B cell (primary cell): ENCODE data around the gene CNTNAP2. TPM values are rescaled to one million over a fixed set of nuclear protein-coding genes. Genes with fewer than 3 reads are reported as not detected.
"Not testable (repeated sequence)": the region's sequence is repeated elsewhere in the genome, so short reads cannot be mapped to it uniquely, and the experiment has no call there.

ENCODE experiments used
- ATAC-seq: fragments of 200-7000 bp; cut with Tn5 transposase; one replicate; pipeline ENCODE4 v1.10.0; 2021; ENCODE audit warnings: low read depth, mild to moderate bottlenecking, moderate number of reproducible peaks, moderate library complexity
- CTCF ChIA-PET: fragments of 350-600 bp; sonication (Branson Sonifier 250); formaldehyde crosslinking; loops from one replicate; lab custom pipeline; 2021; ENCODE audit warnings: antibody characterized with exemption, inconsistent platforms; lab: Charles Lee
- POLR2A ChIA-PET: fragments of 350-600 bp; sonication (Branson Sonifier 250); formaldehyde crosslinking; loops from one replicate; lab custom pipeline; 2021; ENCODE audit warnings: antibody characterized with exemption; lab: Charles Lee
- DNase-seq: peaks from one replicate; pipeline ENCODE4 v3.0.0; 2013
- H2AFZ ChIP-seq: 2 replicates; pipeline ENCODE4 v1.6.1; 2012; ENCODE audit warnings: mild to moderate bottlenecking, low read depth, low read length; ENCODE audit not compliant: insufficient read depth, poor library complexity, severe bottlenecking
- H3K27ac ChIP-seq, 2 donors: 1 replicate in 1 of 2; 2 replicates in 1 of 2; pipeline ENCODE4 v1.5.1; 2012 to 2013; ENCODE audit warnings: low read length in 2 of 2, mild to moderate bottlenecking in 2 of 2, moderate library complexity in 1 of 2
- H3K27me3 ChIP-seq, 4 experiments: fragments of 200-600 bp in 1 of 4; sonication (generic) in 1 of 4; replicated peaks in 1 of 4; 1 replicate in 2 of 4; 2 replicates in 2 of 4; pipeline versions ENCODE4 v1.6.1 to v1.7.0; 2013 to 2016; ENCODE audit warnings: low read length in 3 of 4, mild to moderate bottlenecking in 2 of 4, mixed read lengths in 1 of 4, moderate library complexity in 1 of 4; ENCODE audit not compliant: insufficient read depth in 4 of 4, control insufficient read depth in 3 of 4; ENCODE audit errors: control extremely low read depth in 1 of 4
- H3K36me3 ChIP-seq, 2 experiments: replicated peaks in 1 of 2; 1 replicate in 1 of 2; 2 replicates in 1 of 2; pipeline versions ENCODE4 v1.6.1 to v1.7.1; 2013; ENCODE audit warnings: low read length in 1 of 2; ENCODE audit not compliant: insufficient read depth in 2 of 2, control insufficient read depth in 1 of 2; ENCODE audit errors: control extremely low read depth in 1 of 2, extremely low read depth in 1 of 2
- H3K4me1 ChIP-seq, 2 donors: fragments of 200-600 bp in 1 of 2; sonication (generic) in 1 of 2; 1 replicate in 1 of 2; 2 replicates in 1 of 2; pipeline versions ENCODE4 v1.5.1 to v1.6.1; 2013 to 2017; ENCODE audit warnings: low read length in 2 of 2; ENCODE audit not compliant: control insufficient read depth in 2 of 2, insufficient read depth in 2 of 2
- H3K4me2 ChIP-seq: replicated peaks from 2 replicates; pipeline ENCODE3; 2012; ENCODE audit warnings: mild to moderate bottlenecking, low read depth, low read length; ENCODE audit not compliant: poor library complexity, severe bottlenecking
- H3K4me3 ChIP-seq, 5 experiments: fragments of 200-600 bp in 1 of 5; sonication (generic) in 1 of 5; 1 replicate in 3 of 5; 2 replicates in 2 of 5; pipeline versions ENCODE4 v1.5.1 to v1.7.0; 2011 to 2016; ENCODE audit warnings: low read length in 4 of 5, mild to moderate bottlenecking in 4 of 5, low read depth in 2 of 5, control low read depth in 1 of 5, moderate library complexity in 1 of 5; ENCODE audit not compliant: insufficient read depth in 1 of 5; ENCODE audit errors: control extremely low read depth in 1 of 5, extremely low read depth in 1 of 5
- H3K79me2 ChIP-seq: fragments of 200-600 bp; sonication (generic); one replicate; pipeline ENCODE4 v1.6.0; 2016; ENCODE audit warnings: low read length; ENCODE audit not compliant: control insufficient read depth, insufficient read depth
- H3K9ac ChIP-seq: fragments of 200-600 bp; sonication (generic); 2 replicates; pipeline ENCODE4 v1.6.1; 2017; ENCODE audit warnings: mild to moderate bottlenecking, low read length, moderate library complexity
- H3K9me3 ChIP-seq, 3 donors: one replicate each; pipeline versions ENCODE4 v1.6.1 to v1.7.1; 2013; ENCODE audit warnings: low read length in 2 of 3; ENCODE audit not compliant: control insufficient read depth in 2 of 3, insufficient read depth in 1 of 3; ENCODE audit errors: control extremely low read depth in 1 of 3
- H4K20me1 ChIP-seq: 2 replicates; pipeline ENCODE4 v1.6.0; 2012; ENCODE audit warnings: mild to moderate bottlenecking, low read length; ENCODE audit not compliant: insufficient read depth, control insufficient read depth, poor library complexity, severe bottlenecking
- H3K27ac Mint-ChIP-seq: one replicate; pipeline ENCODE4 v1.8.0; 2021; ENCODE audit warnings: mixed read lengths
- H3K27me3 Mint-ChIP-seq: one replicate; pipeline ENCODE4 v1.8.0; 2021; ENCODE audit warnings: mixed read lengths
- H3K4me1 Mint-ChIP-seq: one replicate; pipeline ENCODE4 v1.8.0; 2021; ENCODE audit warnings: mixed read lengths
- H3K4me3 Mint-ChIP-seq: one replicate; pipeline ENCODE4 v1.8.0; 2021; ENCODE audit warnings: mixed read lengths
- H3K9me3 Mint-ChIP-seq: one replicate; pipeline ENCODE4 v1.8.0; 2022; ENCODE audit warnings: mixed read lengths; ENCODE audit not compliant: insufficient read depth
- EZH2 ChIP-seq: IDR thresholded peaks from 2 replicates; pipeline ENCODE4 v1.6.1; 2012; ENCODE audit warnings: borderline replicate concordance, low read depth, mild to moderate bottlenecking, moderate library complexity, low read length; ENCODE audit not compliant: insufficient read depth, poor library complexity, severe bottlenecking
- WGBS: methylation state at CpG from one replicate; pipeline ENCODE4 v1.1.5; 2013; ENCODE audit warnings: missing lambda C conversion rate; ENCODE audit not compliant: insufficient coverage; 5-methylcytosine and 5-hydroxymethylcytosine counted together
- intact Hi-C: fragments of 100-400 bp; cut with micrococcal nuclease; formaldehyde crosslinking; loops from one replicate; pipeline ENCODE4 v1.10.0; 2022
- polyA plus RNA-seq: library from polyadenylated mRNA; depleted of rRNA; stranded (reverse); fragments of >200 nt; gene quantifications from 2 replicates; pipeline ENCODE4 v1.2.3, GENCODE V29; 2012
- total RNA-seq, 2 donors: library from RNA; stranded (reverse); fragments of 120-200 nt in 1 of 2; gene quantifications; 1 replicate in 1 of 2; 2 replicates in 1 of 2; pipeline versions ENCODE4 v1.2.3 to v1.2.4, GENCODE V29; 2013 to 2022
- TF ChIP-seq, protein P1 (sequence below): fragments of 200-600 bp; IDR thresholded peaks from one replicate; pipeline ENCODE4 v1.8.0; 2022; ENCODE audit warnings: antibody characterized with exemption, mild to moderate bottlenecking

Gene CNTNAP2
- total and polyA plus RNA-seq, 2 donors (not counting 1 experiment from before 2014, with no cell fraction given), result 7.4 to 16.6 TPM

DNA sequence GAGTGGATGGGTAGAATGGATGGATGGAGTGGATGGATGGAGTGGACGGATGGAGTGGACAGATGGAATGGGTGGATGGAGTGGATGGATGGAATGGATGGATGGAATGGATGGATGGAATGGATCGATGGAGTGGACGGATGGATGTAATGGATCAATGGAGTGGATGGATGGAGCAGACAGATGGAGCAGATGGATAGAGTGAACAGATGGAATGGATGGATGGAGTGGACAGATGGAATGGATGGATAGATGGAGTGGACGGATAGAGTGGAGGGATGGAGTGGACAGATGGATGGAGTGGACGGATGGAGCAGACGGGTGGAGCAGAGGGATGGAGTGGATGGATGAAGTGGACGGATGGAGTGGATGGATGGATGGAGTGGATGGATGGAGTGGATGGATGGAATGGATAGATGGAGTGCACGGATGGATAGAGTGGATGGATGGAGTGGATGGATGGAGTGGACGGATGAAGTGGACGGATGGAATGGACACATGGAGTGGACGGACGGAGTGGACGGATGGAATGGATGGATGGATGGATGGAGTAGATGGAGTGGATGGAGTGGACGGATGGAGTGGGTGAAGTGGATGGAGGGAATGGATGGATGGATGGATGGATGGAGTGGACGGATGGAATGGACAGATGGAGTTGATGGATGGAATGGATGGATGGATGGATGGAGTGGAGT, 2213.7 kb downstream of the CNTNAP2 start:
- DNase-seq (no peak), ATAC-seq (no peak)
- ChIA-PET CTCF (no interaction called here), POLR2A (no interaction called here)
- Histone ChIP-seq H3K36me3 (no peaks in the 10 kb centered on the region), H3K27ac (no peak overlapping the region), H3K4me2 (no peak overlapping the region), H2AFZ (no peak overlapping the region), H3K4me1 (no peaks in the 10 kb centered on the region), H4K20me1 (no peaks in the 10 kb centered on the region), H3K79me2 (no peaks in the 10 kb centered on the region), H3K9me3 (peaks cover 0 to 4% (median 0%) of the 10 kb centered on the region in 3 donors), H3K9ac (no peak overlapping the region), H3K27me3 (no peaks in the 10 kb centered on the region), H3K4me3 (no peak overlapping the region)
- Mint-ChIP-seq H3K27me3 (no peaks in the 10 kb centered on the region), H3K4me3 (no peak overlapping the region), H3K27ac (no peak overlapping the region), H3K9me3 (peaks cover 6% of the 10 kb centered on the region), H3K4me1 (no peaks in the 10 kb centered on the region)
- intact Hi-C loops, result no loop called here
- 89% methylated on average over 15 of the region's 15 CpGs for WGBS
- TF ChIP-seq EZH2, result no peak
- TF ChIP-seq, protein P1, sequence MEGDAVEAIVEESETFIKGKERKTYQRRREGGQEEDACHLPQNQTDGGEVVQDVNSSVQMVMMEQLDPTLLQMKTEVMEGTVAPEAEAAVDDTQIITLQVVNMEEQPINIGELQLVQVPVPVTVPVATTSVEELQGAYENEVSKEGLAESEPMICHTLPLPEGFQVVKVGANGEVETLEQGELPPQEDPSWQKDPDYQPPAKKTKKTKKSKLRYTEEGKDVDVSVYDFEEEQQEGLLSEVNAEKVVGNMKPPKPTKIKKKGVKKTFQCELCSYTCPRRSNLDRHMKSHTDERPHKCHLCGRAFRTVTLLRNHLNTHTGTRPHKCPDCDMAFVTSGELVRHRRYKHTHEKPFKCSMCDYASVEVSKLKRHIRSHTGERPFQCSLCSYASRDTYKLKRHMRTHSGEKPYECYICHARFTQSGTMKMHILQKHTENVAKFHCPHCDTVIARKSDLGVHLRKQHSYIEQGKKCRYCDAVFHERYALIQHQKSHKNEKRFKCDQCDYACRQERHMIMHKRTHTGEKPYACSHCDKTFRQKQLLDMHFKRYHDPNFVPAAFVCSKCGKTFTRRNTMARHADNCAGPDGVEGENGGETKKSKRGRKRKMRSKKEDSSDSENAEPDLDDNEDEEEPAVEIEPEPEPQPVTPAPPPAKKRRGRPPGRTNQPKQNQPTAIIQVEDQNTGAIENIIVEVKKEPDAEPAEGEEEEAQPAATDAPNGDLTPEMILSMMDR, result no peak

DNA sequence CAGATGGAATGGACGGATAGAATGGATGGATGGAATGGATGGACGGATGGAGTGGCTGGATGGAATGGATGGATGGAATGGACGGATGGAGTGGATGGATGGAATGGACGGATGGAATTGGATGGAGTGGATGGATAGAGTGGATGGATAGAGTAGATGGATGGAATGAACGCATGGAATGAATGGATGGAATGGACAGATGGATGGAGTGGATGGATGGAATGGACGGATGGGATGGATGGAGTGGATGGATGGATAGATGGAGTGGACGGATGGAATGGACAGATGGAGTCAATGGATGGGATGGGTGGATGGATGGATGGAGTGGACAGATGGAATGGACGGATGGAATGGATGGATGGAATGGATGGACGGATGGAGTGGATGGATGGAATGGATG, 2214.2 kb downstream of the CNTNAP2 start:
- DNase-seq (no peak), ATAC-seq (no peak)
- Histone ChIP-seq H3K4me2 (no peak overlapping the region), H3K79me2 (no peaks in the 10 kb centered on the region), H2AFZ (no peak overlapping the region), H4K20me1 (no peaks in the 10 kb centered on the region), H3K27me3 (no peaks in the 10 kb centered on the region), H3K36me3 (no peaks in the 10 kb centered on the region), H3K4me3 (no peak overlapping the region), H3K27ac (no peak overlapping the region), H3K9ac (no peak overlapping the region), H3K4me1 (no peaks in the 10 kb centered on the region), H3K9me3 (peaks cover 0 to 4% (median 0%) of the 10 kb centered on the region in 3 donors)
- Mint-ChIP-seq H3K9me3 (peaks cover 6% of the 10 kb centered on the region), H3K4me3 (no peak overlapping the region), H3K27me3 (peaks cover 3% of the 10 kb centered on the region), H3K4me1 (no peaks in the 10 kb centered on the region), H3K27ac (no peak overlapping the region)
- ChIA-PET CTCF (no interaction called here), POLR2A (no interaction called here)
- no peak for TF ChIP-seq EZH2
- WGBS, result 92% methylated on average over 9 of the region's 9 CpGs
- intact Hi-C loops, result no loop called here

DNA sequence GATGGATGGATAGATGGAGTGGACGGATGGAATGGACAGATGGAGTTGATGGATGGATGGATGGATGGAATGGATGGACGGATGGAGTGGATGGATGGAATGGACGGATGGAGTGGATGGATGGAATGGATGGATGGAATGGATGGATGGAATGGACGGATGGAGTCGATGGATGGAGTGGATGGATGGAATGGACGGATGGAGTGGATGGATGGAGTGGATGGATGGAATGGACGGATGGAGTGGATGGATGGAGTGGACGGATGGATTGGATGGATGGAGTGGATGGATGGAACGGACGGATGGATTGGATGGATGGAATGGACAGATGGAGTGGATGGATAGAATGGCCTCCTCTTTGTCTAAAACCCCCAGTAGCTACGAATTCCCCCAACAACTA, 2214.9 kb downstream of the CNTNAP2 start:
- CTCF ChIA-PET, H2AFZ ChIP-seq, ATAC-seq, intact Hi-C loops, POLR2A ChIA-PET, H3K27ac Mint-ChIP-seq, H3K9me3 ChIP-seq, H3K4me1 Mint-ChIP-seq, H3K79me2 ChIP-seq, H3K36me3 ChIP-seq, H3K4me2 ChIP-seq, H3K9ac ChIP-seq, H3K27me3 Mint-ChIP-seq, H4K20me1 ChIP-seq, H3K9me3 Mint-ChIP-seq, H3K4me1 ChIP-seq, H3K27me3 ChIP-seq, DNase-seq, H3K27ac ChIP-seq, H3K4me3 Mint-ChIP-seq, H3K4me3 ChIP-seq: not testable (repeated sequence)
- WGBS, result 91% methylated on average over 8 of the region's 11 CpGs
